Caco-2 (cell line): Measurements from ENCODE around the gene BCAS3. TPM values are rescaled to one million over a fixed set of nuclear protein-coding genes. Genes with fewer than 3 reads are reported as not detected.
"Not testable (repeated sequence)": the region's sequence is repeated elsewhere in the genome, so short reads cannot be mapped to it uniquely, and the experiment has no call there.

Source experiments
- BruUV-seq: library from RNA; stranded (reverse); fragments of 400-500 nt; replicated peaks from 2 replicates; lab custom pipeline; 2021; lab: Mats Ljungman, UMichigan
- CTCF ChIA-PET: fragments of 300-600 bp; sonication (Branson Sonifier 250); formaldehyde crosslinking; loops from one replicate; lab custom pipeline; 2022; ENCODE audit warnings: antibody characterized with exemption; lab: Charles Lee
- POLR2A ChIA-PET: fragments of 300-600 bp; sonication (Branson Sonifier 250); formaldehyde crosslinking; loops from one replicate; lab custom pipeline; 2022; ENCODE audit warnings: antibody characterized with exemption; lab: Charles Lee
- DNase-seq, 2 experiments: peaks; one replicate each; pipeline versions ENCODE4 v3.0.0 to v3.0.0-alpha.2; 2020 to 2022
- H3K27me3 ChIP-seq: replicated peaks from 2 replicates; pipeline ENCODE4 v1.6.0; 2011; ENCODE audit warnings: low read length; ENCODE audit not compliant: control insufficient read depth, insufficient read depth
- H3K36me3 ChIP-seq: 2 replicates; pipeline ENCODE4 v1.5.1; 2011; ENCODE audit warnings: low read length; ENCODE audit not compliant: control insufficient read depth, insufficient read depth
- H3K4me1 ChIP-seq: fragments of 250-450 bp; sonication (Bioruptor Pico); 2 replicates; pipeline ENCODE4 v1.5.1; 2020; ENCODE audit warnings: mild to moderate bottlenecking
- H3K4me3 ChIP-seq: 2 replicates; pipeline ENCODE4 v1.5.1; 2011; ENCODE audit warnings: low read depth, mild to moderate bottlenecking, control low read depth, low read length
- H3K9me3 ChIP-seq: fragments of 250-450 bp; sonication (Bioruptor Pico); 2 replicates; pipeline ENCODE4 v1.5.1; 2020; ENCODE audit warnings: mild to moderate bottlenecking, moderate library complexity
- H3K27ac Mint-ChIP-seq: one replicate; pipeline ENCODE4 v1.8.0; 2022; ENCODE audit warnings: mixed read lengths; ENCODE audit not compliant: unreplicated experiment
- H3K27me3 Mint-ChIP-seq: one replicate; pipeline ENCODE4 v1.8.0; 2022; ENCODE audit warnings: mixed read lengths; ENCODE audit not compliant: insufficient read depth, unreplicated experiment
- H3K36me3 Mint-ChIP-seq: one replicate; pipeline ENCODE4 v1.8.0; 2022; ENCODE audit warnings: mild to moderate bottlenecking, mixed read lengths; ENCODE audit not compliant: insufficient read depth, unreplicated experiment
- H3K4me1 Mint-ChIP-seq: one replicate; pipeline ENCODE4 v1.8.0; 2022; ENCODE audit warnings: low read depth, mixed read lengths; ENCODE audit not compliant: unreplicated experiment
- H3K4me3 Mint-ChIP-seq: one replicate; pipeline ENCODE4 v1.8.0; 2022; ENCODE audit warnings: mild to moderate bottlenecking, moderate library complexity, mixed read lengths; ENCODE audit not compliant: unreplicated experiment
- H3K9me3 Mint-ChIP-seq: one replicate; pipeline ENCODE4 v1.8.0; 2022; ENCODE audit warnings: mixed read lengths; ENCODE audit not compliant: unreplicated experiment
- CTCF ChIP-seq, 2 experiments: fragments of 200-600 bp in 1 of 2; IDR thresholded peaks; 1 replicate in 1 of 2; 2 replicates in 1 of 2; pipeline versions ENCODE4 v1.5.1 to v1.8.0; 2011 to 2022; ENCODE audit warnings: antibody characterized with exemption in 1 of 2, control low read depth in 1 of 2, inconsistent platforms in 1 of 2, low read depth in 1 of 2, low read length in 1 of 2, mild to moderate bottlenecking in 1 of 2, moderate library complexity in 1 of 2; ENCODE audit not compliant: insufficient read depth in 1 of 2, severe bottlenecking in 1 of 2, unreplicated experiment in 1 of 2
- intact Hi-C: fragments of 100-400 bp; cut with micrococcal nuclease; formaldehyde crosslinking; loops from one replicate; pipeline ENCODE4 v1.10.0; 2022; ENCODE audit not compliant: unreplicated experiment
- total RNA-seq: library from RNA; stranded (reverse); gene quantifications from 2 replicates; pipeline ENCODE4 v1.2.3, GENCODE V29; 2022

Gene BCAS3
- total RNA-seq, 1 experiment from 2014 or later = 44.1 TPM

GRCh38 chr17:60770946-60771422, 93.3 kb downstream of the BCAS3 start:
- intact Hi-C loops = no loop called here
- no peaks in the 10 kb centered on the region for H3K4me1 Mint-ChIP-seq
- H3K4me1 ChIP-seq = peaks cover 4% of the 10 kb centered on the region; the same call in 1 of the 2 replicates
- DNase-seq = no peak
- H3K27me3 Mint-ChIP-seq = peaks cover 2% of the 10 kb centered on the region
- H3K9me3 ChIP-seq = no peaks in the 10 kb centered on the region
- no peak overlapping the region for H3K27ac Mint-ChIP-seq
- H3K36me3 ChIP-seq = no peaks in the 10 kb centered on the region
- BruUV-seq = no TSS peak
- no peak for TF ChIP-seq CTCF (IDR thresholded peaks at IDR 0.05; ENCODE audit: insufficient read depth in 1 of 2, low read depth in 1 of 2, low read length in 1 of 2, severe bottlenecking in 1 of 2, unreplicated experiment in 1 of 2)
- no peaks in the 10 kb centered on the region for H3K36me3 Mint-ChIP-seq
- ChIA-PET POLR2A (no interaction called here), CTCF (no interaction called here)
- no peaks in the 10 kb centered on the region for H3K27me3 ChIP-seq
- no peaks in the 10 kb centered on the region for H3K9me3 Mint-ChIP-seq
- no peak overlapping the region for H3K4me3 ChIP-seq
- no peak overlapping the region for H3K4me3 Mint-ChIP-seq

DNA sequence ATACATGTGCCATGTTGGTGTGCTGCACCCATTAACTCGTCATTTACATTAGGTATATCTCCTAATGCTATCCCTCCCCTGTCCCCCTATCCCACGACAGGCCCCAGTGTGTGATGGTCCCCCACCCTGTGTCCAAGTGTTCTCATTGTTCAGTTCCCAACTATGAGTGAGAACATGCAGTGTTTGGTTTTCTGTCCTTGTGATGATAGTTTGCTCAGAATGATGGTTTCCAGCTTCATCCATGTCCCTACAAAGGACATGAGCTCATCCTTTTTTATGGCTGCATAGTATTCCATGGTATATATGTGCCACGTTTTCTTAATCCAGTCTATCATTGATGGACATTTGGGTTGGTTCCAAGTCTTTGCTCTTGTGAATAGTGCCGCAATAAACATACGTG, 94.0 kb downstream of the BCAS3 start:
- H3K27me3 Mint-ChIP-seq, H3K27me3 ChIP-seq, H3K9me3 Mint-ChIP-seq, H3K27ac Mint-ChIP-seq, DNase-seq, H3K36me3 ChIP-seq, H3K4me3 Mint-ChIP-seq, H3K9me3 ChIP-seq, H3K4me1 Mint-ChIP-seq, H3K4me1 ChIP-seq, H3K36me3 Mint-ChIP-seq, H3K4me3 ChIP-seq, intact Hi-C loops, POLR2A ChIA-PET, CTCF ChIA-PET, BruUV-seq: not testable (repeated sequence)

- BruUV-seq = no TSS peak
These were observed 95.9 kb downstream of the BCAS3 start for GRCh38 chr17:60773552-60773951.

More at GRCh38 chr17:60773552-60773951, 95.9 kb downstream of the BCAS3 start:
- H3K36me3 Mint-ChIP-seq = no peaks in the 10 kb centered on the region
- ChIA-PET CTCF (interaction anchor here (1.0 kb wide), 1 partner anchor 29 kb away, joined by 3 read pairs; no protein-coding TSS in a partner anchor), POLR2A (no interaction called here)
- H3K27ac Mint-ChIP-seq = no peak overlapping the region
- Histone ChIP-seq H3K4me1 (no peaks in the 10 kb centered on the region), H3K9me3 (no peaks in the 10 kb centered on the region), H3K27me3 (no peaks in the 10 kb centered on the region), H3K36me3 (no peaks in the 10 kb centered on the region), H3K4me3 (no peak overlapping the region)
- H3K27me3 Mint-ChIP-seq = peaks cover 2% of the 10 kb centered on the region
- TF ChIP-seq CTCF (IDR thresholded peaks at IDR 0.05; ENCODE audit: insufficient read depth in 1 of 2, low read depth in 1 of 2, low read length in 1 of 2, severe bottlenecking in 1 of 2, unreplicated experiment in 1 of 2) = no peak
- H3K4me3 Mint-ChIP-seq = no peak overlapping the region
- no peaks in the 10 kb centered on the region for H3K4me1 Mint-ChIP-seq
- no peaks in the 10 kb centered on the region for H3K9me3 Mint-ChIP-seq
- intact Hi-C loops = no loop called here
- DNase-seq = no peak
